ENCODE data around the gene PRM3. TPM values are rescaled to one million over a fixed set of nuclear protein-coding genes. Genes with fewer than 3 reads are reported as not detected.
A peak's percentile ranks its signal among the peaks of the same experiment; 100 is the strongest.

PRM3 gene
- total RNA-seq, 2 experiments from 2014 or later = not detected

DNA sequence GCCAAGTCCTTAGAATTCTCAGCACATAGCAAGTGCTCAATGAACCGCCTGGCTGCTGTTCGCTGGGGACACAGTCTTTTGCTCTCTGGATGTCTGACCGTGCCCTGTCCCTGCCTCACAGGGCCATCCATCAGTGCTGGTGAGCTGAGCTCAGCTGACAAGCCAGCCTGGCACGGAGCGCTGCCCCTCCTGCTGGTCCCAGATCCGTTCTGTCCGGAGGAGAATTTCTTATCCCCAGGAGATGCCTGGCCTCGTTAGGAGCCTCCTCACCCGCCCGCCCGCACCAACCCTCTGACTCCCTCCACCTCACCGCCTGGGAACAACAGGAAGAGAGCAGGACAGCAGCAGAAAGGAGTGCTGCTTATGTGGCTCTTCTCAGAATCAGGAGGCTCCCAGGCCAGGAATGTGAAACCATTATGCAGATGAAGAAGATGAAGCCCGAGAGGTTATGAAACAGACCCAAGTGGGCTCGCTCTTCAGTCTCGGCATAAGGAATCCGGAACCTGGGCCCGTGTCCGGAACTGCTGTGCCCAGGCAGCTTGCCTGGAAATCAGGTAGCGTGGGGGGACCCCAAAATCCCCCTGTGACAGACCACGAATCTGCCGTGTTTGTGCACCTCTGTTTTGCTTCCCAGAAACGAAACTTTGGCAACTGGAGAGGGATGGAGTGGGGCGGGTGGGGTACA, 43.0 kb upstream of the PRM3 start:
- H3K27me3 Mint-ChIP-seq = no peaks in the 10 kb centered on the region
- H3K4me1 Mint-ChIP-seq (ENCODE audit: low read depth) = peaks cover 27% of the 10 kb centered on the region

DNA sequence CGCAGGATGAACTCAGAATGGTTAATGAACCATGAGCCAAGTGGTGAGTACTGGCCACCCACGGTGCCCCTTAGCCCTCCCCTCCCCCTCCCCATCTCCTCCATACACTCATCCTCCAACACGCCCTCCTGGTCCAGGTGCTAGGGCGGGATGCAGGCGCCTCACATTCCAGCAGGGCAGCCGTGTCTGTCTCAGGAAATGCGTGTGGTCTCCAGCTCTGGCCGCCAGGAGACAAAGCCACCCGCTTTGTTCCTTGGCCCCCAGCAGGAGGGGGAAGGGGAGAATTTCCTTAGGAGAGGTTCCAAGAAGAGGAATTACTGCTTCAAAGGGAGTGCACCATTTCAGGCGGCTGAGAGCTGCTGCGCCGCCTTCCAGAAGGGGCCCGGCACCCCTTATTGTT, 42.1 kb upstream of the PRM3 start:
- Histone ChIP-seq H3K4me1 (ENCODE audit: insufficient read depth, low read length) (peaks cover 26% of the 10 kb centered on the region), H3K9me3 (ENCODE audit: control insufficient read depth in 1 of 2, insufficient read depth in 1 of 2, low read length in 2 of 2) (peaks cover 0 to 3% of the 10 kb centered on the region in 2 experiments), H3K27ac (ENCODE audit: low read depth in 1 of 2, low read length in 2 of 2) (no peak overlapping the region), H3K27me3 (ENCODE audit: control insufficient read depth in 1 of 2, insufficient read depth in 2 of 2, low read length in 2 of 2) (no peaks in the 10 kb centered on the region), H3K36me3 (ENCODE audit: insufficient read depth, low read length) (no peaks in the 10 kb centered on the region), H3K4me3 (ENCODE audit: low read length) (no peak overlapping the region)
- H3K36me3 Mint-ChIP-seq (ENCODE audit: low read depth) = no peaks in the 10 kb centered on the region
- POLR2A ChIA-PET = no interaction called here
- no peak for DNase-seq
- no peaks in the 10 kb centered on the region for H3K27me3 Mint-ChIP-seq
- ATAC-seq (ENCODE audit: poor library complexity) = no peak
- CTCF ChIA-PET = no interaction called here
- no peak overlapping the region for H3K27ac Mint-ChIP-seq
- H3K9me3 Mint-ChIP-seq = no peaks in the 10 kb centered on the region
- intact Hi-C loops (cut with DNase I, micrococcal nuclease) = no loop called here
- TF ChIP-seq, protein P1, sequence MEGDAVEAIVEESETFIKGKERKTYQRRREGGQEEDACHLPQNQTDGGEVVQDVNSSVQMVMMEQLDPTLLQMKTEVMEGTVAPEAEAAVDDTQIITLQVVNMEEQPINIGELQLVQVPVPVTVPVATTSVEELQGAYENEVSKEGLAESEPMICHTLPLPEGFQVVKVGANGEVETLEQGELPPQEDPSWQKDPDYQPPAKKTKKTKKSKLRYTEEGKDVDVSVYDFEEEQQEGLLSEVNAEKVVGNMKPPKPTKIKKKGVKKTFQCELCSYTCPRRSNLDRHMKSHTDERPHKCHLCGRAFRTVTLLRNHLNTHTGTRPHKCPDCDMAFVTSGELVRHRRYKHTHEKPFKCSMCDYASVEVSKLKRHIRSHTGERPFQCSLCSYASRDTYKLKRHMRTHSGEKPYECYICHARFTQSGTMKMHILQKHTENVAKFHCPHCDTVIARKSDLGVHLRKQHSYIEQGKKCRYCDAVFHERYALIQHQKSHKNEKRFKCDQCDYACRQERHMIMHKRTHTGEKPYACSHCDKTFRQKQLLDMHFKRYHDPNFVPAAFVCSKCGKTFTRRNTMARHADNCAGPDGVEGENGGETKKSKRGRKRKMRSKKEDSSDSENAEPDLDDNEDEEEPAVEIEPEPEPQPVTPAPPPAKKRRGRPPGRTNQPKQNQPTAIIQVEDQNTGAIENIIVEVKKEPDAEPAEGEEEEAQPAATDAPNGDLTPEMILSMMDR (IDR thresholded peaks at IDR 0.05) = no peak
- no peak overlapping the region for H3K4me3 Mint-ChIP-seq
- H3K4me1 Mint-ChIP-seq (ENCODE audit: low read depth) = peaks cover 36% of the 10 kb centered on the region

More for the DNA sequence above, 43.0 kb upstream of the PRM3 start:
- no peak for ATAC-seq (ENCODE audit: poor library complexity)
- ChIA-PET CTCF (no interaction called here), POLR2A (no interaction called here)
- no peak overlapping the region for H3K27ac Mint-ChIP-seq
- H3K4me3 Mint-ChIP-seq = no peak overlapping the region
- Histone ChIP-seq H3K27ac (ENCODE audit: low read depth in 1 of 2, low read length in 2 of 2) (no peak overlapping the region), H3K4me3 (ENCODE audit: low read length) (no peak overlapping the region), H3K4me1 (ENCODE audit: insufficient read depth, low read length) (peaks cover 17% of the 10 kb centered on the region), H3K36me3 (ENCODE audit: insufficient read depth, low read length) (no peaks in the 10 kb centered on the region), H3K9me3 (ENCODE audit: control insufficient read depth in 1 of 2, insufficient read depth in 1 of 2, low read length in 2 of 2) (peaks cover 0 to 3% of the 10 kb centered on the region in 2 experiments), H3K27me3 (ENCODE audit: control insufficient read depth in 1 of 2, insufficient read depth in 2 of 2, low read length in 2 of 2) (no peaks in the 10 kb centered on the region)
- H3K36me3 Mint-ChIP-seq (ENCODE audit: low read depth) = no peaks in the 10 kb centered on the region
- TF ChIP-seq, protein P1 (IDR thresholded peaks at IDR 0.05) = no peak
- intact Hi-C loops (cut with DNase I, micrococcal nuclease) = no loop called here
- no peak for DNase-seq
- no peaks in the 10 kb centered on the region for H3K9me3 Mint-ChIP-seq

DNA sequence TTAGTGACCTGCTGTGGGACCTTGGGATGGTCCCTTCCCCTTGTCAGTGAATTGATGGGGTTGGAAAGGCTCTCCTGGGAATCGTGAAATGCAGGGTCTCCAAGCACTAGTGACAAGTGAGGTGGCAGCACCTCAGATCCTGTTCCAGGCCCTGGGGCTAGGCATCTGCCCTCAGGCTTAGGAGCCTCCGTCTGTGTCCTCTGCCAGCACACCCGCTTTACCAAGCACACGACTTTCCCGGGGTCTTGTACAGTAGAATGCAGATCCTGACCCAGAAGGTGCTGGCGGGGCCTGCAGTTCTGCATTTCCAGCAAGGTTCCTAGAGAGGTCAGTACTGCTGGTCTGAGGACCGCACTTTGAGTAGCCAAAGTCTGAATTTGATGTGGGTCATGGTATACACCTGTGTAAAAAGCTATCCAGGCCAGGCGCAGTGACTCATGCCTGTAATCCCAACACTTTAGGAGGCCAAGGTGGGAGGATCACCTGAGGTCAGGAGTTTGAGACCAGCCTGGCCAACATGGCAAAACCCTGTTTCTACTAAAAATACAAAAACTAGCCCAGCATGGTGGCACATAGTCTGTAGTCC, 41.0 kb upstream of the PRM3 start:
- Histone ChIP-seq H3K4me1 (ENCODE audit: insufficient read depth, low read length) (peaks cover 28% of the 10 kb centered on the region), H3K4me3 (ENCODE audit: low read length) (no peak overlapping the region), H3K9me3 (ENCODE audit: control insufficient read depth in 1 of 2, insufficient read depth in 1 of 2, low read length in 2 of 2) (peaks cover 0 to 3% of the 10 kb centered on the region in 2 experiments), H3K27me3 (ENCODE audit: control insufficient read depth in 1 of 2, insufficient read depth in 2 of 2, low read length in 2 of 2) (no peaks in the 10 kb centered on the region), H3K27ac (ENCODE audit: low read depth in 1 of 2, low read length in 2 of 2) (no peak overlapping the region), H3K36me3 (ENCODE audit: insufficient read depth, low read length) (no peaks in the 10 kb centered on the region)
- intact Hi-C loops (cut with DNase I, micrococcal nuclease) = no loop called here
- peaks cover 39% of the 10 kb centered on the region for H3K4me1 Mint-ChIP-seq (ENCODE audit: low read depth)
- ATAC-seq (ENCODE audit: poor library complexity) (no peak), DNase-seq (no peak)
- H3K4me3 Mint-ChIP-seq = no peak overlapping the region
- H3K36me3 Mint-ChIP-seq (ENCODE audit: low read depth) = no peaks in the 10 kb centered on the region
- H3K27ac Mint-ChIP-seq = peak overlapping the region; percentile 81
- H3K9me3 Mint-ChIP-seq = no peaks in the 10 kb centered on the region
- TF ChIP-seq, protein P1 (IDR thresholded peaks at IDR 0.05) = no peak
- POLR2A ChIA-PET = no interaction called here
- CTCF ChIA-PET = no interaction called here
- H3K27me3 Mint-ChIP-seq = no peaks in the 10 kb centered on the region

Data from CD4-positive, alpha-beta T cell (primary cell).